H1 (cell line): ENCODE measurements around the gene SOHLH1. TPM values are rescaled to one million over a fixed set of nuclear protein-coding genes. Genes with fewer than 3 reads are reported as not detected.

Source experiments
- RFX5 ChIP-seq: IDR thresholded peaks from 2 replicates; pipeline ENCODE4 v1.6.1; 2011; ENCODE audit warnings: low read depth, low read length, improper control_type of control experiment, borderline replicate concordance
- RNF2 ChIP-seq: fragments of 200-900, 300-1000 bp; sonication (generic); IDR thresholded peaks from 2 replicates; pipeline ENCODE4 v1.7.1; 2016; ENCODE audit warnings: borderline replicate concordance, low read depth, mild to moderate bottlenecking, antibody characterized with exemption, low read length; ENCODE audit not compliant: poor library complexity, severe bottlenecking; ENCODE audit errors: missing control alignments
- YY1 ChIP-seq: IDR thresholded peaks from 2 replicates; pipeline ENCODE4 v1.6.1; 2011; ENCODE audit warnings: low read depth, mild to moderate bottlenecking, low read length
- polyA plus RNA-seq, 7 experiments: library from polyadenylated mRNA; depleted of rRNA in 3 of 7; stranded (reverse) in 5 of 7; unstranded in 2 of 7; fragments of >200 nt in 5 of 7; fragments of 200-250 nt in 2 of 7; gene quantifications; 1 replicate in 5 of 7; 2 replicates in 1 of 7; 4 replicates in 1 of 7; pipeline versions ENCODE4 v1.2.1 to v1.2.3, GENCODE V29; 2011 to 2013; ENCODE audit warnings: missing spikeins in 2 of 7, mixed read lengths in 2 of 7
- total RNA-seq: library from RNA; stranded (reverse); fragmentation: NEBNext Ultra II Directional; extraction: Animal tissue kit (Norgen Biotek cat#: 25700); gene quantifications from 2 replicates; pipeline ENCODE4 v1.2.1, GENCODE V29; 2021
- TF ChIP-seq, protein P1 (sequence below): fragments of 300-600 bp; sonication (generic); IDR thresholded peaks from 2 replicates; pipeline ENCODE4 v1.7.1; 2012; ENCODE audit warnings: low read length, moderate library complexity, mild to moderate bottlenecking, inconsistent platforms; ENCODE audit not compliant: insufficient replicate concordance

Gene SOHLH1
- total and polyA plus RNA-seq, 2 of the 8 experiments (the other 6 are each of a cell fraction or from before 2014, with no cell fraction given): 0.11 TPM; not detected in 1

- TF ChIP-seq, protein P1, sequence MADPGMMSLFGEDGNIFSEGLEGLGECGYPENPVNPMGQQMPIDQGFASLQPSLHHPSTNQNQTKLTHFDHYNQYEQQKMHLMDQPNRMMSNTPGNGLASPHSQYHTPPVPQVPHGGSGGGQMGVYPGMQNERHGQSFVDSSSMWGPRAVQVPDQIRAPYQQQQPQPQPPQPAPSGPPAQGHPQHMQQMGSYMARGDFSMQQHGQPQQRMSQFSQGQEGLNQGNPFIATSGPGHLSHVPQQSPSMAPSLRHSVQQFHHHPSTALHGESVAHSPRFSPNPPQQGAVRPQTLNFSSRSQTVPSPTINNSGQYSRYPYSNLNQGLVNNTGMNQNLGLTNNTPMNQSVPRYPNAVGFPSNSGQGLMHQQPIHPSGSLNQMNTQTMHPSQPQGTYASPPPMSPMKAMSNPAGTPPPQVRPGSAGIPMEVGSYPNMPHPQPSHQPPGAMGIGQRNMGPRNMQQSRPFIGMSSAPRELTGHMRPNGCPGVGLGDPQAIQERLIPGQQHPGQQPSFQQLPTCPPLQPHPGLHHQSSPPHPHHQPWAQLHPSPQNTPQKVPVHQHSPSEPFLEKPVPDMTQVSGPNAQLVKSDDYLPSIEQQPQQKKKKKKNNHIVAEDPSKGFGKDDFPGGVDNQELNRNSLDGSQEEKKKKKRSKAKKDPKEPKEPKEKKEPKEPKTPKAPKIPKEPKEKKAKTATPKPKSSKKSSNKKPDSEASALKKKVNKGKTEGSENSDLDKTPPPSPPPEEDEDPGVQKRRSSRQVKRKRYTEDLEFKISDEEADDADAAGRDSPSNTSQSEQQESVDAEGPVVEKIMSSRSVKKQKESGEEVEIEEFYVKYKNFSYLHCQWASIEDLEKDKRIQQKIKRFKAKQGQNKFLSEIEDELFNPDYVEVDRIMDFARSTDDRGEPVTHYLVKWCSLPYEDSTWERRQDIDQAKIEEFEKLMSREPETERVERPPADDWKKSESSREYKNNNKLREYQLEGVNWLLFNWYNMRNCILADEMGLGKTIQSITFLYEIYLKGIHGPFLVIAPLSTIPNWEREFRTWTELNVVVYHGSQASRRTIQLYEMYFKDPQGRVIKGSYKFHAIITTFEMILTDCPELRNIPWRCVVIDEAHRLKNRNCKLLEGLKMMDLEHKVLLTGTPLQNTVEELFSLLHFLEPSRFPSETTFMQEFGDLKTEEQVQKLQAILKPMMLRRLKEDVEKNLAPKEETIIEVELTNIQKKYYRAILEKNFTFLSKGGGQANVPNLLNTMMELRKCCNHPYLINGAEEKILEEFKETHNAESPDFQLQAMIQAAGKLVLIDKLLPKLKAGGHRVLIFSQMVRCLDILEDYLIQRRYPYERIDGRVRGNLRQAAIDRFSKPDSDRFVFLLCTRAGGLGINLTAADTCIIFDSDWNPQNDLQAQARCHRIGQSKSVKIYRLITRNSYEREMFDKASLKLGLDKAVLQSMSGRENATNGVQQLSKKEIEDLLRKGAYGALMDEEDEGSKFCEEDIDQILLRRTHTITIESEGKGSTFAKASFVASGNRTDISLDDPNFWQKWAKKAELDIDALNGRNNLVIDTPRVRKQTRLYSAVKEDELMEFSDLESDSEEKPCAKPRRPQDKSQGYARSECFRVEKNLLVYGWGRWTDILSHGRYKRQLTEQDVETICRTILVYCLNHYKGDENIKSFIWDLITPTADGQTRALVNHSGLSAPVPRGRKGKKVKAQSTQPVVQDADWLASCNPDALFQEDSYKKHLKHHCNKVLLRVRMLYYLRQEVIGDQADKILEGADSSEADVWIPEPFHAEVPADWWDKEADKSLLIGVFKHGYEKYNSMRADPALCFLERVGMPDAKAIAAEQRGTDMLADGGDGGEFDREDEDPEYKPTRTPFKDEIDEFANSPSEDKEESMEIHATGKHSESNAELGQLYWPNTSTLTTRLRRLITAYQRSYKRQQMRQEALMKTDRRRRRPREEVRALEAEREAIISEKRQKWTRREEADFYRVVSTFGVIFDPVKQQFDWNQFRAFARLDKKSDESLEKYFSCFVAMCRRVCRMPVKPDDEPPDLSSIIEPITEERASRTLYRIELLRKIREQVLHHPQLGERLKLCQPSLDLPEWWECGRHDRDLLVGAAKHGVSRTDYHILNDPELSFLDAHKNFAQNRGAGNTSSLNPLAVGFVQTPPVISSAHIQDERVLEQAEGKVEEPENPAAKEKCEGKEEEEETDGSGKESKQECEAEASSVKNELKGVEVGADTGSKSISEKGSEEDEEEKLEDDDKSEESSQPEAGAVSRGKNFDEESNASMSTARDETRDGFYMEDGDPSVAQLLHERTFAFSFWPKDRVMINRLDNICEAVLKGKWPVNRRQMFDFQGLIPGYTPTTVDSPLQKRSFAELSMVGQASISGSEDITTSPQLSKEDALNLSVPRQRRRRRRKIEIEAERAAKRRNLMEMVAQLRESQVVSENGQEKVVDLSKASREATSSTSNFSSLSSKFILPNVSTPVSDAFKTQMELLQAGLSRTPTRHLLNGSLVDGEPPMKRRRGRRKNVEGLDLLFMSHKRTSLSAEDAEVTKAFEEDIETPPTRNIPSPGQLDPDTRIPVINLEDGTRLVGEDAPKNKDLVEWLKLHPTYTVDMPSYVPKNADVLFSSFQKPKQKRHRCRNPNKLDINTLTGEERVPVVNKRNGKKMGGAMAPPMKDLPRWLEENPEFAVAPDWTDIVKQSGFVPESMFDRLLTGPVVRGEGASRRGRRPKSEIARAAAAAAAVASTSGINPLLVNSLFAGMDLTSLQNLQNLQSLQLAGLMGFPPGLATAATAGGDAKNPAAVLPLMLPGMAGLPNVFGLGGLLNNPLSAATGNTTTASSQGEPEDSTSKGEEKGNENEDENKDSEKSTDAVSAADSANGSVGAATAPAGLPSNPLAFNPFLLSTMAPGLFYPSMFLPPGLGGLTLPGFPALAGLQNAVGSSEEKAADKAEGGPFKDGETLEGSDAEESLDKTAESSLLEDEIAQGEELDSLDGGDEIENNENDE: no peak
- TF ChIP-seq RNF2 (no peak), YY1 (no peak), RFX5 (no peak)
Measured at GRCh38 chr9:135732569-135733257, 33.4 kb upstream of the SOHLH1 start (continued).
